Measurements from ENCODE around the gene RPAP3. TPM values are rescaled to one million over a fixed set of nuclear protein-coding genes. Genes with fewer than 3 reads are reported as not detected.

Gene RPAP3
- total and polyA plus RNA-seq, 10 donors, result 12.2 to 35.5 (median 26.4) TPM

- peaks cover 0 to 33% (median 0%) of the 10 kb centered on the region in 6 donors for H3K36me3 ChIP-seq
- no peaks in the 10 kb centered on the region for H3K27me3 ChIP-seq (replicated peaks in 1 of 7)
- DNase-seq, result no peak
- intact Hi-C loops (cut with DNase I; ENCODE audit: low total_unique reads), result no loop called here
- 66 to 80% (median 68%) methylated on average over 16 of the region's 16 CpGs for WGBS, 5 donors
- no peaks in the 10 kb centered on the region for H3K4me1 ChIP-seq
- no peak overlapping the region for H3K27ac ChIP-seq
- no peak overlapping the region for H3K4me3 ChIP-seq
- TF ChIP-seq POLR2A (IDR thresholded peaks at IDR 0.05) (no peak), CTCF (IDR thresholded peaks at IDR 0.05 in 8 of 11, conservative IDR thresholded peaks at IDR 0.05 in 3 of 11) (no peak), POLR2AphosphoS5 (IDR thresholded peaks at IDR 0.05) (no peak)
- peaks cover 0 to 30% (median 14%) of the 10 kb centered on the region in 8 donors for H3K9me3 ChIP-seq
Measured at GRCh38 chr12:47634127-47634526, 71.7 kb downstream of the RPAP3 start.

- peaks cover 0 to 12% (median 0%) of the 10 kb centered on the region in 6 donors for H3K36me3 ChIP-seq
- no peak for TF ChIP-seq POLR2A (IDR thresholded peaks at IDR 0.05)
- no peak for TF ChIP-seq CTCF (IDR thresholded peaks at IDR 0.05 in 8 of 11, conservative IDR thresholded peaks at IDR 0.05 in 3 of 11)
- no peak for TF ChIP-seq POLR2AphosphoS5 (IDR thresholded peaks at IDR 0.05)
- H3K27ac ChIP-seq, result no peak overlapping the region
- no peak for DNase-seq
- H3K9me3 ChIP-seq, result peaks cover 0 to 9% (median 5%) of the 10 kb centered on the region in 8 donors
- H3K4me1 ChIP-seq, result no peaks in the 10 kb centered on the region
- 63 to 100% (median 89%) methylated on average over 1 of the region's 1 CpG for WGBS, 5 donors
- intact Hi-C loops (cut with DNase I; ENCODE audit: low total_unique reads), result no loop called here
- H3K4me3 ChIP-seq, result no peak overlapping the region
- no peaks in the 10 kb centered on the region for H3K27me3 ChIP-seq (replicated peaks in 1 of 7)
Measured at GRCh38 chr12:47621960-47622359, 83.9 kb downstream of the RPAP3 start.

GRCh38 chr12:47617476-47617875 lies 88.4 kb downstream of the RPAP3 start:
- 91 to 93% (median 91%) methylated on average over 3 to 4 of the region's 4 CpGs for WGBS, 5 donors
- Histone ChIP-seq H3K36me3 (peaks cover 0 to 17% (median 0%) of the 10 kb centered on the region in 6 donors), H3K27ac (no peak overlapping the region), H3K4me3 (no peak overlapping the region), H3K4me1 (no peaks in the 10 kb centered on the region), H3K9me3 (peaks cover 0 to 22% (median 20%) of the 10 kb centered on the region in 8 donors), H3K27me3 (replicated peaks in 1 of 7) (no peaks in the 10 kb centered on the region)
- no peak for DNase-seq
- TF ChIP-seq CTCF (IDR thresholded peaks at IDR 0.05 in 8 of 11, conservative IDR thresholded peaks at IDR 0.05 in 3 of 11), result no peak
- TF ChIP-seq POLR2A (IDR thresholded peaks at IDR 0.05), result no peak
- TF ChIP-seq POLR2AphosphoS5 (IDR thresholded peaks at IDR 0.05), result no peak
- intact Hi-C loops (cut with DNase I; ENCODE audit: low total_unique reads), result no loop called here

- Histone ChIP-seq H3K9me3 (peaks cover 0 to 31% (median 23%) of the 10 kb centered on the region in 8 donors), H3K4me3 (no peak overlapping the region), H3K36me3 (peaks cover 0 to 17% (median 0%) of the 10 kb centered on the region in 6 donors), H3K27me3 (replicated peaks in 1 of 7) (no peaks in the 10 kb centered on the region), H3K4me1 (no peaks in the 10 kb centered on the region), H3K27ac (no peak overlapping the region)
- 84 to 95% (median 90%) methylated on average over 1 of the region's 1 CpG for WGBS, 5 donors
- DNase-seq, result no peak
- TF ChIP-seq CTCF (IDR thresholded peaks at IDR 0.05 in 8 of 11, conservative IDR thresholded peaks at IDR 0.05 in 3 of 11) (no peak), POLR2A (IDR thresholded peaks at IDR 0.05) (no peak), POLR2AphosphoS5 (IDR thresholded peaks at IDR 0.05) (no peak)
- intact Hi-C loops (cut with DNase I; ENCODE audit: low total_unique reads), result no loop called here
Measured at GRCh38 chr12:47616440-47616839, 89.4 kb downstream of the RPAP3 start.

Measured in spleen (tissue), 11 donors.